NCI-H2227 (cell line): Measurements from ENCODE around the gene SYNJ2.
"Not testable (repeated sequence)": the region's sequence is repeated elsewhere in the genome, so short reads cannot be mapped to it uniquely, and the experiment has no call there.

ENCODE experiments used
- DNase-seq: peaks from one replicate; lab custom pipeline; 2025; ENCODE audit not compliant: unreplicated experiment; lab: John Stamatoyannopoulos, UW

Gene SYNJ2

DNA sequence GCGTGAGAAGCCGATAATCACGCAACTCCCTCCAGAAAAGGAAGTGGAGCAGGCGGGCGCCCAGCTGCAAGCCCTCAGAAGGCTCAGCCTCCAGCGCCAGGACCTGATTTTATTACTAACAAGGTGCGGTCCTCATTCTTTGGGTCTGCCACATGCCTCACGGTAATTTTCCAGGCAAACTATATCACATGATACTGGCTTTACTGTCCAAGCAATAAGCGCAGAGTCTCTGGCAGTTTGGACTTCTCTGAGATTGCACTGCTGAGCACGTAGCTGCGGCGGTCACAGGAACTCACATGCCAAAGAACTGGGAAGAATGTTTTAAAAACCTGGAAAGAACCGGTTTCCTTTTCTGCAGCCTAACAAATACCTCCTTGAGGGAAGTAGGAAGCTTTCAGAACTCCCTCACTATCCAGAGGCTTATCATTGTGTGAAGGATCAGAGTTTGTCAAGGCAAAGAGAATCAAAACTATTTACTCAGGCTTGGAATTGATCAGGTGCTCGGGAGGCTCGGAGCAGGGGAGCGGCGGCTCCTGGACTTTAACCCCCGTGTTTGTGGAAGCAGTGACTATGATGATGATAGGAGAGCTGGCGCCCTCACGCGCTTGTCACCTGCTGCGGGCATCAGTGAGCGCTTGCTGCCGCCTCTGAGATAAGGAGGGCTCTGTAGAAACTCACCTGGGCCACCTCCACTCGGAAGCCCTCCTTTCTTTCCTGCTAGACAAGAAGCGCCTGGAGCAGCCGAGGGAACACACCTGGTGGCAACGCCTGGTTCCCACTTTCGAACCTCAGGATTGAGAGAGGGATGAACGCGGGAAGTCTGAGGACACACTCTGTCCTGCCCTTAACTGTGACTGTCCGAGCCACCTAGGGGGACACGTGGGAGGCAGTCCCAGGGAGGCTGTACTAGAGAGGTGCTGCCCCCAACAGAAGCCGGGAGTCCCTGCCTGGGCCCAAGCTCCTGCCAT, 27.2 kb upstream of the SYNJ2 start:
- DNase-seq: peak; percentile 20

GRCh38 chr6:157955675-157956074, 26.0 kb upstream of the SYNJ2 start:
- no peak for DNase-seq

GRCh38 chr6:157956171-157956730, 25.4 kb upstream of the SYNJ2 start:
- no peak for DNase-seq

DNA sequence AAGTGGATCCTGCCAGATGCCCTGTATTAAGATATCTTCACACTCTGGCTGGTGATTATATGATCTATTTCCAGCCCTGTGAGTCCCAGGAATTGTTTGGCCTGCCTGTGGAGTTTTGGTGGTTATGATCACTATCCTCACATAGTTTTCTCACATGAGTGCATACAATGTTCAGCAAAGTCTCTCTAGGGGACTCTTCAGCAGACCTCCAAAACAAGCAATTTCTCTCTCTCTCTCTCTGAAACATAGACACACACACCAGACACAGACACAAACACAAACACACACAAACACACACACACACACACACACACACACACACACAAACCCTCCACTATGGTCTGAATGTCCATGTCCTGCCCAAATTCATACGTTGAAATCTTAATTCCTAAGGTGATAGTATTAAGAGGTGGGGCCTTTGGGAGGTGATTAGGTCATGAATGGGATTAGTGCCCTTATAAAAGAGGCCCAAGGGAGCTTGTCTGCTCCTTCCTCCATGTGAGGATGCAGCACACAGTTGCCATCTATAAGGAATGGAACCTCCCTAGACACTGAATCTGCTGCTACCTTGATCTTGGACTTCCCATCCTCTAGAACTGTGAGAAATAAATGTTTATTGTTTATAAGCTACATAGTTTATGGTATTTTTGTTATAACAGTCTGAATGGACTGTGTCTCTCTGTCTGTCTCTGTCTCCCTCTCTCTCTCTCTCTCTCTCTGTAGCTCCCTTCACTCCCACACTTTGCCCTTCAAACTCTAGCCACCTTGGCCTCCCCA, 22.0 kb upstream of the SYNJ2 start:
- no peak for DNase-seq

GRCh38 chr6:157961153-157961831, 20.4 kb upstream of the SYNJ2 start:
- no peak for DNase-seq

DNA sequence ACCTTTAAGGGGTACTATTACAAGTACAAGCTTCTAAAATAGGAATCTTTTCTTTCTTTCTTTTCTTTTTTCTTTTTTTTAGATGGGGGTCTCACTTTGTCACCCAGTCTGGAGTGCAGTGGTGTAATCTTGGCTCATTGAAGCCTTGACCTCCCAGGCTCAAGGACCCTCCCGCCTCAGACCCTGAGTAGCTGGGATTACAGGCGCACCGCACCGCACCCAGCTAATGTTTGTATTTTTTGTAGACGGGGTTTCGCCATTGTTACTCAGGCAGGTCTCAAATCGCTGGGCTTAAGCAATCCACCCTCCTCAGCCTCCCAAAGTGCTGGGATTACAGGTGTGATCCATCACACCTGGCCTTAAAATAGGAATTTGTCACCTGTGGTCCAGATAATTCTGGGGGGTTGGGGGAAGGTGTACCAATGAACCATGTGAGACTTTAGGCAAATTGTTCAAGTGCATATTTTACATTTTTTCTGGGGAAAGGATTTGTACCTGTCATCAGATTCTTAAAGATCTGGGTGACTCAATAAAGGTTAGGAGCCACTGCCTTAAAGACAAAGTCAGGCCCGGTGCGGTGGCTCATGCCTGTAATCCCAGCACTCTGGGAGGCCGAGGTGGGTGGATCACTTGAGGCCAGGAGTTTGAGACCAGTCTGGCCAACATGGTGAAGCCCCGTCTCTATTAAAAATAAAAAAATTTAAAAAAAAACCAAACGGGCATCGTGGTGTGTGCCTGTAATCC, 19.7 kb upstream of the SYNJ2 start:
- DNase-seq: no peak

GRCh38 chr6:157962601-157963302, 18.9 kb upstream of the SYNJ2 start:
- no peak for DNase-seq

DNA sequence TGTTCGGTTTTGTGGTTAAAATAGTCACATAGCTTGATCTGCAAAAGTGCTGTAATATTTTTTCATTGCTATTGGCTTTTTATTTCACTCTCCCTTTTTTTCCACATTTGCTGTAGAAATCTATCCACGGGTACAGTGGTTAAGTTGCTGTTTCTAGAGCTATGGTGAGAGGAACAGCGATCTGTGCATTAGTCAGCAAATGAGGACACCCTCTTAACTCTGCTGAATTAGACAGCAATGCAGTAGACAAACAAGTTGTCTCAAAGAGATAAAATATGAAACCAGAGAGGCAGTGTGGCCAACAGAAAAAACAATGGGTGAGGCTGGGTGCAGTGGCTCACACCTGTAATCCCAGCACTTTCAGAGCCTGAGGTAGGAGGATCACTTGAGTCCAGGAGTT, 17.6 kb upstream of the SYNJ2 start:
- DNase-seq: no peak

GRCh38 chr6:157965387-157965786, 16.3 kb upstream of the SYNJ2 start:
- DNase-seq: no peak

GRCh38 chr6:157966589-157966977, 15.1 kb upstream of the SYNJ2 start:
- no peak for DNase-seq

GRCh38 chr6:157967020-157967419, 14.6 kb upstream of the SYNJ2 start:
- no peak for DNase-seq

GRCh38 chr6:157967486-157967885, 14.2 kb upstream of the SYNJ2 start:
- DNase-seq: no peak

GRCh38 chr6:157972177-157972576, 9.5 kb upstream of the SYNJ2 start:
- DNase-seq: not testable (repeated sequence)

- DNase-seq: no peak
These were observed 7.2 kb upstream of the SYNJ2 start for GRCh38 chr6:157974341-157974894.

DNA sequence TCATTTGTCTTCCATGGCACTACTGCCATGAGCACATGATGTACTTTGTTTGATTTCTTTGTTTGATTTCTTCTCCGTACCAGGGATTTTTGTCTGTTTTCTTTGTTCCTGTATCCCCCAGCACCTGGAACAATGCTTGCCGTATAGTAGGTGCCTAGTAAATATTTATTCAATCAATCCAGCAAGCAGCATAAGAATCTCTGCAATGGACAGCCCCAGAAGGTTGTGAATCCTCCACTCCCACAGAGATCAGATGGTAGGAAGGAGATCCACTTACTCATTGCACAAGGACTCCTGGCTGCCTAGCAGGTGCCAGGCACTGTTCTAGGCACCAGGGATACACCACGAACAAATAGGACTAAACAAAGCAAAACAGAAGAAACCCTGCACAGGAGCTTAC, 6.7 kb upstream of the SYNJ2 start:
- DNase-seq: no peak

- DNase-seq: no peak
These were observed 6.2 kb upstream of the SYNJ2 start for GRCh38 chr6:157975456-157975855.

DNA sequence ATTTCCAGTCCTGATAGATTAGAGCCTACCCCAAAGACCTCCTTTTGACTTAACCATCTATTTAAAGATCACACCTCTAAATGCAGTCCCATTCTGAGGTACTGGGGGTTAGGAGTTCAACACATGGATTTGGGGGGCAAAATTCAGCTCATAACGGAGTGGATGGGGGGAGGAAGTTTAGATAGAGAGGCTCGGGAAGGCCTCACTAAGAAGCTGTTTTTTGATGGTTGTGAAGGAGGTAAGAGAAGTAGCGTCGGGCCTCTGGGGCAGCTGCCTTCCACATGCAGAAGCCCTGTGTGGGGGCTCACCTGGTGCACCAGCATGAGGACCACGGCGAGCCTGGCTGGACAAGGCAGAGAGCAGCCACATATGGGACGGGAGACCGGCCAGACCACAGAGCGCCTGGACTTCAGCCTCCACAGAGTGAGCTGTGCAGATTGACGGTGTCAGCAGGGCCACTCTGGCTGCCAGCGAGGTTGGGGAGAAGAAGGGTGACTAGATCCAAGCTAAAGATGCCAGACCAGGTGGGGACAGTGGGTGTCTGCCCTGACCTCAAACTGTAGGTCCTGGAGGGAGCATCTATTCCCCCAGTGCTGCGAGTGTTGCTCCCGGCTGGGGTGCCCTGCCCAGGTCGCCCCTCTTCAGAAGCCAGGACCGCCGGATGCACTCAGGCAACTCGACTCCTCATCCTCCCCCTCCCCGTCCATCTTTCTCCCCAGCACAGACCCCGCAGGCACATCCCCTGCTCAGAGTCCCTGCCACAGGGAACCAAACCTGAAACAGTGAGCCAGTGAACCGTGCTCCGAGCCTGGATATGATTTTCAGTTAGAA, 5.1 kb upstream of the SYNJ2 start:
- no peak for DNase-seq

GRCh38 chr6:157977176-157977804, 4.4 kb upstream of the SYNJ2 start:
- DNase-seq: no peak
